ENCODE measurements around the gene HMGXB3. TPM values are rescaled to one million over a fixed set of nuclear protein-coding genes. Genes with fewer than 3 reads are reported as not detected.

HMGXB3 gene
- total RNA-seq, 2 experiments from 2014 or later, result 35.1 to 44.0 TPM

DNA sequence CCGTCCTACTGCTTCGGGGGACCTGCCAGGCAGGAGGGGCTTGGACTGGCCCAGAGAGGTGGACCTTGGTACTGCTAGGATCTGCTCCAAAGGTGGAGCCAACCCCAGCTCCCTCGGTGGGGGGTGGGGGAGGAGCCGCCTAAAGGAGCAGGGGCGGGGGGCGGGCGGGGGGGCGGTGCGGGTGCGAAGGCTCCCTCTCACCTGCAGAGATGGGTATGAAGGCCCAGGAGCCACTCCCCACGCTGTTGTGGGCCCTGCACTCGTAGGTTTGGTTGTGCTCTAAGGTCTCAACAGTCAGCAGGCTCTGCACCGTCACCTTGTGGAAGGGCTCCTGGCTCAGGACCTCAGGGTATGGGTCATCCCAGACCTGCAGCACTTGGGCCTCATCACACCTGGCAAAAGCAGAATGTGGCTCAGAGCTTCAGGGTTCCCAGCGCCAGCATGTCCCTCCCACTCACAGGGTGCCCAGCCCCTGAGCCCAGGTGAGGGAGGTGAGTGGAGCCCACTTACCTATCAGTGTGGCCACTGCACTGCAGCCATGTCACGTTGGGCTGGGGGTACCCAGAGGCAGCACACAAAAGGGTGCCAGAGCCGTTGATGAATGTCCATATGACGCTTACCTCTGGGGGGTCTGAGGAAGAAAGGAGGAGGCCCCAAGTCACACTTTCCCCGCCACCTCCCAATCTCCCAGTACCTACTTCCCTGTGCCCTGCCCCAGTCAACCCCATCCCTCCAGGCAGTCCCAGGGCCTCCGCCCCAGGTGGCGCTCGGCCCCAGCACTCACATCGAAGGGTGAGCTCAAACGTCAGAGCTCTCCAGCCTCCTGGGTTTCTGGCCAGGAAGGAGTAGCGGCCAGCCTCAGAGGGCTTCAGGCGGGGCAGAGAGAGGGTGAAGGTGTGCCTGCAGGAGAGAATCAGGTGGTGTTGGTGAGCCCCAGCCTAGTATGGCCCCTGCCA, 69.4 kb downstream of the HMGXB3 start:
- intact Hi-C loops (cut with micrococcal nuclease; ENCODE audit: unreplicated experiment), result no loop called here
- H3K79me2 ChIP-seq (ENCODE audit: insufficient read depth, low read depth, low read length), result no peaks in the 10 kb centered on the region
- no peak overlapping the region for H3K4me3 ChIP-seq (ENCODE audit: low read depth, low read length, poor library complexity, severe bottlenecking)
- no peak overlapping the region for H3K27ac ChIP-seq (ENCODE audit: low read depth, low read length, poor library complexity, severe bottlenecking)
- no peak for DNase-seq (ENCODE audit: low spot score)
- ChIA-PET POLR2A (no interaction called here), CTCF (ENCODE audit: unreplicated experiment) (no interaction called here)
- no peaks in the 10 kb centered on the region for H3K4me1 ChIP-seq (ENCODE audit: insufficient read depth, low read length, poor library complexity, severe bottlenecking)
- BruUV-seq (replicated peaks), result no TSS peak
- no peaks in the 10 kb centered on the region for H3K9me2 ChIP-seq (ENCODE audit: insufficient read depth, low read length)
- H3K4me2 ChIP-seq (ENCODE audit: low read length), result no peak overlapping the region
- no peak overlapping the region for H2AFZ ChIP-seq (ENCODE audit: low read length)
- H4K20me1 ChIP-seq (ENCODE audit: insufficient read depth, low read length), result no peaks in the 10 kb centered on the region
- no peak for TF ChIP-seq EZH2phosphoT487 (IDR thresholded peaks at IDR 0.05; ENCODE audit: borderline replicate concordance, low read depth, low read length)
- TF ChIP-seq, protein P1, sequence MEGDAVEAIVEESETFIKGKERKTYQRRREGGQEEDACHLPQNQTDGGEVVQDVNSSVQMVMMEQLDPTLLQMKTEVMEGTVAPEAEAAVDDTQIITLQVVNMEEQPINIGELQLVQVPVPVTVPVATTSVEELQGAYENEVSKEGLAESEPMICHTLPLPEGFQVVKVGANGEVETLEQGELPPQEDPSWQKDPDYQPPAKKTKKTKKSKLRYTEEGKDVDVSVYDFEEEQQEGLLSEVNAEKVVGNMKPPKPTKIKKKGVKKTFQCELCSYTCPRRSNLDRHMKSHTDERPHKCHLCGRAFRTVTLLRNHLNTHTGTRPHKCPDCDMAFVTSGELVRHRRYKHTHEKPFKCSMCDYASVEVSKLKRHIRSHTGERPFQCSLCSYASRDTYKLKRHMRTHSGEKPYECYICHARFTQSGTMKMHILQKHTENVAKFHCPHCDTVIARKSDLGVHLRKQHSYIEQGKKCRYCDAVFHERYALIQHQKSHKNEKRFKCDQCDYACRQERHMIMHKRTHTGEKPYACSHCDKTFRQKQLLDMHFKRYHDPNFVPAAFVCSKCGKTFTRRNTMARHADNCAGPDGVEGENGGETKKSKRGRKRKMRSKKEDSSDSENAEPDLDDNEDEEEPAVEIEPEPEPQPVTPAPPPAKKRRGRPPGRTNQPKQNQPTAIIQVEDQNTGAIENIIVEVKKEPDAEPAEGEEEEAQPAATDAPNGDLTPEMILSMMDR (conservative IDR thresholded peaks at IDR 0.05; ENCODE audit: low read length), result no peak
- no peaks in the 10 kb centered on the region for H3K36me3 ChIP-seq (ENCODE audit: insufficient read depth, low read length)
- no peaks in the 10 kb centered on the region for H3K9me3 ChIP-seq (ENCODE audit: low read length)

DNA sequence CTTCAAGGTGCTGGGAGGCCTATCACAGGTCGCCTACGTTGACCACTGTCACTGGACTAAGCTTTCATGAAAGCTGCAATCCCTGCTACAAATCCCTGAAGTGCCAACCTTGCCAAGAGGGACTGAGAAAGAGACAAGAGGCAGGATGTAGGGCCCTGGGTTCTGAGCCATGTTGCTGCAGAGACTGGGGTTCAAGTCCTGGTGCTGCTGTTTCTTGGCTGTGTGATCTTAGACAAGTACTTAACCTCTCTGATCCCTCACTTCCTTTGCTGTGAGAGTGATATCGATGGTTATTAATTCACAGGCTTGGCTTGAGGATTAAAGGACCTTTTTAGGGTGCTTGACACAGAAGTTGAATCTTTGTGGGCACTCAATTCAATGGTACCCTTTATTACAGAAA, 70.3 kb downstream of the HMGXB3 start:
- H2AFZ ChIP-seq (ENCODE audit: low read length), result no peak overlapping the region
- H3K9me2 ChIP-seq (ENCODE audit: insufficient read depth, low read length), result no peaks in the 10 kb centered on the region
- no TSS peak for BruUV-seq (replicated peaks)
- no peak overlapping the region for H3K4me3 ChIP-seq (ENCODE audit: low read depth, low read length, poor library complexity, severe bottlenecking)
- intact Hi-C loops (cut with micrococcal nuclease; ENCODE audit: unreplicated experiment), result no loop called here
- no peaks in the 10 kb centered on the region for H3K9me3 ChIP-seq (ENCODE audit: low read length)
- ChIA-PET CTCF (ENCODE audit: unreplicated experiment) (no interaction called here), POLR2A (no interaction called here)
- no peak for DNase-seq (ENCODE audit: low spot score)
- H3K79me2 ChIP-seq (ENCODE audit: insufficient read depth, low read depth, low read length), result no peaks in the 10 kb centered on the region
- no peak overlapping the region for H3K27ac ChIP-seq (ENCODE audit: low read depth, low read length, poor library complexity, severe bottlenecking)
- H3K4me2 ChIP-seq (ENCODE audit: low read length), result no peak overlapping the region
- no peaks in the 10 kb centered on the region for H3K36me3 ChIP-seq (ENCODE audit: insufficient read depth, low read length)
- H3K4me1 ChIP-seq (ENCODE audit: insufficient read depth, low read length, poor library complexity, severe bottlenecking), result no peaks in the 10 kb centered on the region
- H4K20me1 ChIP-seq (ENCODE audit: insufficient read depth, low read length), result no peaks in the 10 kb centered on the region
- no peak for TF ChIP-seq EZH2phosphoT487 (IDR thresholded peaks at IDR 0.05; ENCODE audit: borderline replicate concordance, low read depth, low read length)
- TF ChIP-seq, protein P1 (conservative IDR thresholded peaks at IDR 0.05; ENCODE audit: low read length), result no peak

DNA sequence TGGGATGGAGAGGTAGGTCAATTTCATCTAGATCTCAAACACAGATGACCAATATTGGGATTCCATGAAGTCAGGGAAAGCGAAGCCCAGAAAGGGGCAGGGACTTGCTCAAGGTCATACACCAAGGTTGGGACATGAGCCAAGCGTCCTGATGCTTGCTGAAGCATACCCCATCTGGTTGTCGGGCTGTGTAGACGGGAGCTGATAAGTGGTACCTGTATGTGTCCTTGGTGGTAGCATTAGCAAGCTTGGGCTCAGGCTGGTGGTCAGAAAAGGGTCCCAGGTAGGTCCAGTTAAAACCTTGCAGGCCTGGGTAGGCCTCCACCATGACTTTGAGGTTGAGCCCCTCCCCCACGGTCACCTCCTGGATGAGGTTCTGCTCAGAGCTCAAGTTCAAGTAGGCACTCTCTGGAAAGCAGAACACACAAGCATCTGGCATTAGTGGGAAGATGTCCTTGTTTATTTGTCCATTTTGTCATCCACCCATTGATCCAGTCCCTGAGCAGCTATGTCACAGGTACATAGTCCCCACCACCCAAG, 72.6 kb downstream of the HMGXB3 start:
- DNase-seq (ENCODE audit: low spot score), result no peak
- CTCF ChIA-PET (ENCODE audit: unreplicated experiment), result interaction anchor here (0.7 kb wide), 1 partner anchor 9 kb away, joined by 4 read pairs; no protein-coding TSS in a partner anchor
- TF ChIP-seq, protein P1 (conservative IDR thresholded peaks at IDR 0.05; ENCODE audit: low read length), result no peak
- TF ChIP-seq EZH2phosphoT487 (IDR thresholded peaks at IDR 0.05; ENCODE audit: borderline replicate concordance, low read depth, low read length), result no peak

More for the DNA sequence above, 72.6 kb downstream of the HMGXB3 start:
- POLR2A ChIA-PET, result interaction anchor here (1.1 kb wide), 1 partner anchor 12 kb away, joined by 3 read pairs; no protein-coding TSS in a partner anchor
- Histone ChIP-seq H3K4me3 (ENCODE audit: low read depth, low read length, poor library complexity, severe bottlenecking) (no peak overlapping the region), H3K9me3 (ENCODE audit: low read length) (no peaks in the 10 kb centered on the region), H3K36me3 (ENCODE audit: insufficient read depth, low read length) (no peaks in the 10 kb centered on the region), H3K79me2 (ENCODE audit: insufficient read depth, low read depth, low read length) (no peaks in the 10 kb centered on the region), H3K27ac (ENCODE audit: low read depth, low read length, poor library complexity, severe bottlenecking) (no peak overlapping the region), H3K4me1 (ENCODE audit: insufficient read depth, low read length, poor library complexity, severe bottlenecking) (no peaks in the 10 kb centered on the region), H4K20me1 (ENCODE audit: insufficient read depth, low read length) (no peaks in the 10 kb centered on the region), H2AFZ (ENCODE audit: low read length) (no peak overlapping the region), H3K9me2 (ENCODE audit: insufficient read depth, low read length) (no peaks in the 10 kb centered on the region), H3K4me2 (ENCODE audit: low read length) (no peak overlapping the region)
- BruUV-seq (replicated peaks), result no TSS peak
- intact Hi-C loops (cut with micrococcal nuclease; ENCODE audit: unreplicated experiment), result no loop called here
